HepG2 (cell line): ENCODE measurements around the gene ONECUT1. TPM values are rescaled to one million over a fixed set of nuclear protein-coding genes. Genes with fewer than 3 reads are reported as not detected.

ENCODE experiments used
- AGO2 ChIP-seq: fragments of 200-400 bp; formaldehyde crosslinking; optimal IDR thresholded peaks from 2 replicates; pipeline ENCODE3; 2017; ENCODE audit warnings: mild to moderate bottlenecking, low read depth, low read length, moderate library complexity
- CBX5 ChIP-seq: sonication (generic); formaldehyde crosslinking; IDR thresholded peaks from 2 replicates; pipeline ENCODE4 v1.4.0; 2020; ENCODE audit warnings: missing genetic modification reagents, borderline replicate concordance
- ELF1 ChIP-seq: sonication (generic); formaldehyde crosslinking; IDR thresholded peaks from 2 replicates; pipeline ENCODE4 v1.4.0; 2020; ENCODE audit warnings: missing genetic modification reagents
- FOXJ3 ChIP-seq: sonication (generic); formaldehyde crosslinking; IDR thresholded peaks from 2 replicates; pipeline ENCODE4 v1.4.0; 2020; ENCODE audit warnings: missing genetic modification reagents, mild to moderate bottlenecking, borderline replicate concordance
- HDAC2 ChIP-seq: sonication (generic); formaldehyde crosslinking; IDR thresholded peaks from 2 replicates; pipeline ENCODE4 v1.4.0; 2020; ENCODE audit warnings: missing genetic modification reagents
- IRF1 ChIP-seq: sonication (generic); formaldehyde crosslinking; IDR thresholded peaks from 2 replicates; pipeline ENCODE4 v1.4.0; 2020; ENCODE audit warnings: low read depth, mild to moderate bottlenecking, missing genetic modification reagents
- JUN ChIP-seq: sonication (generic); formaldehyde crosslinking; IDR thresholded peaks from 2 replicates; pipeline ENCODE4 v1.4.0; 2020; ENCODE audit warnings: mild to moderate bottlenecking, missing genetic modification reagents
- KLF9 ChIP-seq: IDR thresholded peaks from 2 replicates; pipeline ENCODE4 v1.6.1; 2016; ENCODE audit warnings: low read depth
- MATR3 ChIP-seq: sonication (generic); formaldehyde crosslinking; IDR thresholded peaks from 2 replicates; pipeline ENCODE4 v1.4.0; 2020; ENCODE audit warnings: missing genetic modification reagents
- MTF2 ChIP-seq: sonication (generic); formaldehyde crosslinking; IDR thresholded peaks from 2 replicates; pipeline ENCODE4 v1.5.0; 2020; ENCODE audit warnings: missing genetic modification reagents, borderline replicate concordance
- POGK ChIP-seq: sonication (generic); formaldehyde crosslinking; conservative IDR thresholded peaks from 2 replicates; pipeline ENCODE4 v1.8.0; 2022; ENCODE audit warnings: mild to moderate bottlenecking, moderate library complexity, missing genetic modification reagents
- SALL1 ChIP-seq: sonication (generic); formaldehyde crosslinking; IDR thresholded peaks from 2 replicates; pipeline ENCODE4 v1.8.0; 2022; ENCODE audit warnings: mild to moderate bottlenecking, missing genetic modification reagents
- SIX4 ChIP-seq: sonication (generic); formaldehyde crosslinking; IDR thresholded peaks from 2 replicates; pipeline ENCODE4 v1.4.0; 2020; ENCODE audit warnings: missing genetic modification reagents
- SMAD3 ChIP-seq: sonication (generic); formaldehyde crosslinking; IDR thresholded peaks from 2 replicates; pipeline ENCODE4 v1.4.0; 2020; ENCODE audit warnings: missing genetic modification reagents
- SNAI1 ChIP-seq: sonication (generic); formaldehyde crosslinking; IDR thresholded peaks from 2 replicates; pipeline ENCODE4 v1.5.0; 2020; ENCODE audit warnings: mild to moderate bottlenecking, missing genetic modification reagents, borderline replicate concordance
- SP1 ChIP-seq, 2 experiments: fragments of 450-650 bp in 1 of 2; sonication (generic) in 1 of 2; formaldehyde crosslinking in 1 of 2; IDR thresholded peaks; 2 replicates each; pipeline versions ENCODE4 v1.4.0 to v1.6.1; 2016 to 2020; ENCODE audit warnings: missing genetic modification reagents in 1 of 2
- THRA ChIP-seq: sonication (generic); formaldehyde crosslinking; IDR thresholded peaks from 2 replicates; pipeline ENCODE4 v1.4.0; 2020; ENCODE audit warnings: missing genetic modification reagents, borderline replicate concordance
- ZMYM4 ChIP-seq: sonication (generic); formaldehyde crosslinking; IDR thresholded peaks from 2 replicates; pipeline ENCODE4 v1.8.1; 2023; ENCODE audit warnings: mild to moderate bottlenecking, missing genetic modification reagents
- ZNF143 ChIP-seq: sonication (generic); formaldehyde crosslinking; IDR thresholded peaks from 2 replicates; pipeline ENCODE4 v1.4.0; 2020; ENCODE audit warnings: missing genetic modification reagents
- ZNF205 ChIP-seq: IDR thresholded peaks from 2 replicates; pipeline ENCODE4 v1.6.1; 2018; ENCODE audit warnings: missing biosample characterization, missing genetic modification reagents
- ZNF232 ChIP-seq: sonication (generic); formaldehyde crosslinking; IDR thresholded peaks from 2 replicates; pipeline ENCODE4 v1.4.0; 2020; ENCODE audit warnings: missing genetic modification reagents, borderline replicate concordance
- ZNF598 ChIP-seq: sonication (generic); formaldehyde crosslinking; IDR thresholded peaks from 2 replicates; pipeline ENCODE4 v1.5.1; 2020; ENCODE audit warnings: mild to moderate bottlenecking, missing genetic modification reagents, borderline replicate concordance
- ZNF616 ChIP-seq: sonication (generic); formaldehyde crosslinking; IDR thresholded peaks from 2 replicates; pipeline ENCODE4 v1.5.0; 2020; ENCODE audit warnings: low read depth, mild to moderate bottlenecking, missing genetic modification reagents
- ZNF660 ChIP-seq: sonication (generic); formaldehyde crosslinking; IDR thresholded peaks from 2 replicates; pipeline ENCODE4 v1.5.1; 2020; ENCODE audit warnings: mild to moderate bottlenecking, low read depth, missing genetic modification reagents, borderline replicate concordance
- ZNF670 ChIP-seq: sonication (generic); formaldehyde crosslinking; IDR thresholded peaks from 2 replicates; pipeline ENCODE4 v1.8.0; 2022; ENCODE audit warnings: mild to moderate bottlenecking, missing genetic modification reagents, borderline replicate concordance
- ZNF761 ChIP-seq: sonication (generic); formaldehyde crosslinking; conservative IDR thresholded peaks from 2 replicates; pipeline ENCODE4 v1.4.0; 2020; ENCODE audit warnings: mild to moderate bottlenecking, missing genetic modification reagents
- ZNF816 ChIP-seq: sonication (generic); formaldehyde crosslinking; IDR thresholded peaks from 2 replicates; pipeline ENCODE4 v1.8.0; 2022; ENCODE audit warnings: missing genetic modification reagents, mild to moderate bottlenecking, borderline replicate concordance
- ZSCAN31 ChIP-seq: sonication (generic); formaldehyde crosslinking; IDR thresholded peaks from 2 replicates; pipeline ENCODE4 v1.5.0; 2020; ENCODE audit warnings: low read depth, mild to moderate bottlenecking, missing genetic modification reagents
- polyA plus RNA-seq, 8 experiments: library from polyadenylated mRNA; depleted of rRNA in 3 of 8; stranded (reverse) in 7 of 8; unstranded in 1 of 8; fragments of >200 nt; fragmentation: Illumina TruSeq in 4 of 8; extraction: Trizol in 4 of 8; gene quantifications; 2 replicates each; pipeline versions ENCODE4 v1.2.1 to v1.2.3, GENCODE V29; 2011 to 2016; ENCODE audit warnings: low read depth in 4 of 8, missing spikeins in 1 of 8, mixed read lengths in 1 of 8; ENCODE audit not compliant: insufficient read depth in 1 of 8
- total RNA-seq, 5 experiments: library from RNA; depleted of rRNA; stranded (reverse); fragments of >200 nt; fragmentation: Illumina TruSeq; extraction: Trizol; gene quantifications; 2 replicates each; pipeline ENCODE4 v1.2.3, GENCODE V29; 2016; ENCODE audit warnings: low read depth in 1 of 5

The ONECUT1 gene
- total and polyA plus RNA-seq, 2 of the 13 experiments (the other 11 are each of a cell fraction or from before 2014, with no cell fraction given), result 3.5 to 9.1 TPM

- TF ChIP-seq IRF1 (CRISPR knock-in tag) (no peak), CBX5 (CRISPR knock-in tag) (no peak), ZNF205 (no peak), ZNF598 (CRISPR knock-in tag) (no peak), THRA (CRISPR knock-in tag) (no peak), ZNF232 (0 out of 2 replicates have a peak, but pooled peaks have one; percentile 43), ZSCAN31 (no peak), SALL1 (peak; percentile 67), ZMYM4 (CRISPR knock-in tag) (0 out of 2 replicates have a peak, but pooled peaks have one; percentile 27), ELF1 (CRISPR knock-in tag) (no peak), HDAC2 (CRISPR knock-in tag) (no peak; the same call in 1 of the 2 replicates), MTF2 (CRISPR knock-in tag) (no peak), ZNF761 (0 out of 2 replicates have a peak, but pooled peaks have one; percentile 46), AGO2 (no peak), ZNF816 (CRISPR knock-in tag) (no peak), SMAD3 (CRISPR knock-in tag) (no peak), SIX4 (CRISPR knock-in tag) (no peak), ZNF616 (CRISPR knock-in tag) (no peak), ZNF660 (CRISPR knock-in tag) (no peak), ZNF670 (CRISPR knock-in tag) (no peak), JUN (CRISPR knock-in tag) (no peak), SP1 (IDR thresholded peaks at IDR 0.05) (no peak), SP1 (CRISPR knock-in tag; IDR thresholded peaks at IDR 0.05) (0 out of 2 replicates have a peak, but pooled peaks have one; percentile 21), FOXJ3 (0 out of 2 replicates have a peak, but pooled peaks have one; percentile 19), KLF9 (CRISPR knock-in tag) (no peak), MATR3 (CRISPR knock-in tag) (no peak), ZNF143 (no peak), POGK (no peak), SNAI1 (CRISPR knock-in tag) (no peak)
Observed at GRCh38 chr15:52709187-52709981, 80.8 kb downstream of the ONECUT1 start (continued).
